Activated CD4-positive, CD25-positive, alpha-beta regulatory T cell treated with anti-CD3 and anti-CD28 coated beads, Interleukin-2, amount 50 U/mL, for 72 hours (primary cell): ENCODE results near the gene KRT2.
"Not testable (repeated sequence)": the region's sequence is repeated elsewhere in the genome, so short reads cannot be mapped to it uniquely, and the experiment has no call there.

ENCODE experiments used
- DNase-seq: peaks from one replicate; pipeline ENCODE4 v3.0.0; 2021

Gene KRT2

GRCh38 chr12:52683575-52684300, 31.7 kb upstream of the KRT2 start:
- no peak for DNase-seq

GRCh38 chr12:52682938-52683574, 31.0 kb upstream of the KRT2 start:
- no peak for DNase-seq

GRCh38 chr12:52682381-52682660, 30.3 kb upstream of the KRT2 start:
- DNase-seq: no peak

- no peak for DNase-seq
Measured at GRCh38 chr12:52681526-52682380, 29.7 kb upstream of the KRT2 start.

GRCh38 chr12:52680363-52680762, 28.4 kb upstream of the KRT2 start, which contains the start of gene KRT1:
KRT1 (minus strand) TSS chr12:52680407; CDS start chr12:52680348, 59 bp downstream.
- no peak for DNase-seq

DNA sequence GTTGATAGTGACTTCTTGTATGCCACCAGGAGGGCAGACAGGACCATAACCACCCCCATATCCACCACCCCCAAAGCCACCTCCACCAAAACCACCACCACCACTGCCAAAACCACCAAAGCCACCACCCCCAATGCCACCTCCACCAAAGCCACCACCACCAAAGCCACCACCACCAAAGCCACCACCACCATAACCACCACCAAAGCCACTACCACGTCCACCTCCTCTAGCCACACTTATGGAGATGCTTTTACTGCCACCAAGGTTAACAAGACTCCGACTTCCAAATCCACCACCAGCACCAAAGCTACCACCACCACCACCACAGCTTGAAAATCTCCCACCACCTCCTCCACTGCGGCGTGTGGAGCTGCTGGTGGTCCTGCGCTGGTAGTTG, 27.9 kb upstream of the KRT2 start:
- no peak for DNase-seq

GRCh38 chr12:52677671-52678070, 25.7 kb upstream of the KRT2 start:
- DNase-seq: no peak

DNA sequence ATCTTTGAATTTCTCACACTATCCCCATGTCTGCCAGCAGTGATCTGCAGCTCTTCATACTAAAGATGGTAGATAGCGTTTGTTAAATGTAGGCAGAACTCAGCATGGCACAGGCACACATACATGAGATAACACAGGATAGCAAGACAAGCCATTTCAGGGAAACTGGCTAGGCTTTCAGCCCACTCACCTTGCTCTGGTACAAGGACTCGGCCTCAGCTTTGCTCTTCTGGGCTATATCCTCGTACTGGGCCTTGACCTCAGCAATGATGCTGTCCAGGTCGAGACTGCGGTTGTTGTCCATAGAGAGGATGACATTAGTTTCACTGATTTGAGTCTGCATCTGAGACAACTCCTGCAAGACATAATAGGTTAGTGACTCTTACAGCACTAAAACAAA, 25.1 kb upstream of the KRT2 start:
- DNase-seq: no peak

DNA sequence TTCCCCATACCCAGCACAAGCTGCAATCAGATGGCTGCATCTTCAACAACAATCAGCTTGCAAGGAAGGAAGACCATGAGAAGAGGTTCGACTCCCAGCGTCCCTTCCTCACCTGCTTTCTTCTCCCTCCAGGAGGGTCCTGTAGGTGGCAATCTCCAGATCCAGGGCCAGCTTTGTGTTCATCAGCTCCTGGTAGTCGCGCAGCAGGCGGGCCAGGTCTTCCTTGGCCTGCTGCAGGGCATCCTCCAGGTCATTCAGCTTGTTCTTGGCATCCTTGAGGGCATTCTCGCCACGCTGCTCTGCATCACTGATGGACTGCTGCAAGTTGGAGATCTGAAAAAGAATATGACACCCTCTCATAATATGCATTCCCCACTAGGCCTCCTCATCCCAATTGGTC, 24.2 kb upstream of the KRT2 start:
- DNase-seq: no peak

- no peak for DNase-seq
Measured at GRCh38 chr12:52675301-52675701, 23.3 kb upstream of the KRT2 start.

DNA sequence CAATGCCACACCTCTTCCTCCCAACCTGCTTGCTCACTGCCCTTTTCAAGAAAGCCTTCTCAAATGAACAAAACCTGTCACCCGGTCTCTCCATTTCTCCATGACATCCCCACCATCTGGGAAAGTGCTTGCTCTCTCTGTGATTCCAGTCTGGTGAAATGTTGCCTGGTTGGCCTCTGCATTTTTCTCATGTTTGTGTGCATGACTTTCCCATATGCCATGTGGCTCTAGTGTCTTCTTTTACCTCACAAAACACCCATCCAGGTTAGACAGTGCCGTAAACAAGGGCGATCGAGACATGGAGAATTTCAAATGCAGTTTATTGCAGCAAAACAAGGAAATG, 22.4 kb upstream of the KRT2 start:
- DNase-seq: no peak

GRCh38 chr12:52673713-52674432, 21.9 kb upstream of the KRT2 start:
- DNase-seq: no peak

DNA sequence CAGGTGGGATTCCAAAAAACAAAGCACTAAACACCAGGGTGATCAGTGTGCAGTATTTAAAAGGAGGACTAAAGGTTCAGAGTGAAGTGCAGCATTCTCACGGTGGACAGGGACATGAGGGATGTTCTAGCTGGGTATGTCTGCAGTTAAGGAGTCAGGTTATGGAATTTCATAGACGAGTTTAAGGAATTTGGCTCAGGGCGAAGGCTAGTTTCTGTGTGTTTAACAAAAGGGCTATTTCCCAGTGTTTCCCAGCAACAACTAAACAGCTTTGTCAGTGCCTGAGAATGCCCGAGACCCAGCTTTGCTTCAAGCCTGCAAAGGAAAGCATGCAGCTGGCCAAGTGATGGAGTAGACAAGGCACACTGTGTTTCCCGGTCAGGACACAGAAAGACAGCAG, 21.2 kb upstream of the KRT2 start:
- DNase-seq: no peak

DNA sequence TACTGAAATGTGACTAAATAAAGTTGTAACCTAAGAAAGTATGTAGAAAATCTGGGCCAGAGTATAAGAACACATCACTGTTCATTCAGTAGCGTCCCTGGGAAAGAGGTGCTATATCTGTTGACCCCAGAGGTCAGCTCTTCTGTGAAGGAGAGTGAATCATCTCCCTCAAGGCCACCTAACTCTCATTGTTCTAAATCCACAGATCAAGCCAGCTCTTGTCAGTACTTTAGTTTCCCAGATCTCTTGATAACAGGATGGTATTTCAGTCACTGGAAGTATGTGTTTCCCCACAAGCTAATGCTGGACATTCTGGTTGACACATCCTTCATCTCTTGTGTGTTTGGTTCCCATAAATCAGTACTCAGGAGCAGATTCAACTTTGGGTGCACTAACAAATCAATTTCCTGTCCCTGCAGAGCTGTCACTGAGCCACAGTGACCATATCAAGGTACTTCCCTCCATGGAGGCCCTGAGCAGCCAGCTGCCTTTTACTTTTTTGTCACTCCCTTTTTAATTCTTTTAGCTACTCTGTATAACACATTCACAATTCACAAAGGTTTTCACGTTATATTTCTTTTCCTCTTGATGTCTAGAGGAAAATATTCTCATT, 20.4 kb upstream of the KRT2 start:
- no peak for DNase-seq

GRCh38 chr12:52670961-52671360, 18.9 kb upstream of the KRT2 start:
- no peak for DNase-seq

- DNase-seq: no peak
Measured at GRCh38 chr12:52670506-52670905, 18.5 kb upstream of the KRT2 start.

GRCh38 chr12:52669941-52670340, 17.9 kb upstream of the KRT2 start:
- not testable (repeated sequence) for DNase-seq

GRCh38 chr12:52669426-52669825, 17.4 kb upstream of the KRT2 start:
- DNase-seq: no peak

GRCh38 chr12:52667931-52668330, 15.9 kb upstream of the KRT2 start:
- no peak for DNase-seq

GRCh38 chr12:52667509-52667908, 15.5 kb upstream of the KRT2 start:
- no peak for DNase-seq

DNA sequence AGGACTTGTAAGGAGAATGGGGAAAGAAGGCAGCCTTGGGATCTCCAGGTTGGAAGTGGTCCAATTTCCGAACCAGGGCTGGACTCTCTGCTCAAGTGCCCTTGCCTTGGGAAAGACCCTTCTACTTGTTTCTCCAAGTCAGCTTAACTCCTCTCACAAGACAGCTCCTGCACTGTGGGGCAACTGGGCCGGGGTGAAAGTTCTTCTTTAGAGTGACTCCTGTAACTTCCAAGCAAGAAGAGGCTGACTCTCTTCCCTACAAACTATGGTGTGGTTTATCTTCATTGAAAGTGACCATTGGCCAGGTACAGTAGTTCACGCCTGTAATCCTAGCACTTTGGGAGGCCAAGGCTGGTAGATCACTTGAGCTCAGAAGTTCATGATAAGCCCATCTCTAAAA, 14.5 kb upstream of the KRT2 start:
- no peak for DNase-seq

DNA sequence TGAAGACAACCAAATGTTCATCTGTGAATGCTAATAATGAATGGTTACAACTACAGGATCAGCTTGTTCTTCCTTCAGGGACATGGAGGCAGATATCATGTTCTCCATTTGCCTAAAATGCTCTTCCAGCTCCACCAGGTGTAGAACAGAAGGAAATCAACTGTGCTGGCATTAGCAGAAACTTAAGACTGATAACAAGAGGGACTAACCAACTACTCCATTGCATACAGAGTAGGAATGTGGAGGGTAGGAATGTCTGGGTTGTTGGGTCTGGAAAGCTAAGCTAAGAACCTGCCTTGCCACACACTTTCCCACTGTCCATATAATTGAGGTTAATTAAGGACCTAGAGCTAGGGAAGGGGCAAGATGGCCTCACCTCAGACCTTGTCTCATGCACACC, 11.4 kb upstream of the KRT2 start:
- DNase-seq: no peak

- DNase-seq: no peak
Measured at GRCh38 chr12:52662918-52663229, 10.9 kb upstream of the KRT2 start.
